IPS DF 6.9 (cell line): Measurements from ENCODE around the gene FGD2.
A peak's percentile ranks its signal among the peaks of the same experiment; 100 is the strongest.

ENCODE experiments used
- DNase-seq: peaks from one replicate; pipeline ENCODE4 v3.0.0-alpha.2; 2013; ENCODE audit warnings: low read depth, low spot score
- H3K27ac ChIP-seq: one replicate; pipeline ENCODE4 v1.5.1; 2013; ENCODE audit warnings: low read length, control low read depth
- H3K27me3 ChIP-seq: 2 replicates; pipeline ENCODE4 v1.6.1; 2013; ENCODE audit warnings: mild to moderate bottlenecking, low read length; ENCODE audit not compliant: control insufficient read depth, insufficient read depth
- H3K36me3 ChIP-seq: 2 replicates; pipeline ENCODE4 v1.6.1; 2013; ENCODE audit warnings: low read length; ENCODE audit not compliant: control insufficient read depth, insufficient read depth
- H3K4me1 ChIP-seq: 2 replicates; pipeline ENCODE4 v1.6.1; 2013; ENCODE audit warnings: low read length; ENCODE audit not compliant: control insufficient read depth, insufficient read depth
- H3K4me3 ChIP-seq: 2 replicates; pipeline ENCODE4 v1.5.1; 2013; ENCODE audit warnings: mild to moderate bottlenecking, low read length
- H3K9me3 ChIP-seq: 2 replicates; pipeline ENCODE4 v1.6.1; 2013; ENCODE audit warnings: low read length, inconsistent platforms; ENCODE audit not compliant: control insufficient read depth, insufficient read depth
- WGBS: extraction: QIAGEN DNeasy Blood & Tissue Kit; methylation state at CpG from one replicate; pipeline ENCODE4 v1.1.7; 2013; ENCODE audit warnings: mixed read lengths, missing lambda C conversion rate; ENCODE audit not compliant: insufficient read length, insufficient coverage; 5-methylcytosine and 5-hydroxymethylcytosine counted together

The FGD2 gene

DNA sequence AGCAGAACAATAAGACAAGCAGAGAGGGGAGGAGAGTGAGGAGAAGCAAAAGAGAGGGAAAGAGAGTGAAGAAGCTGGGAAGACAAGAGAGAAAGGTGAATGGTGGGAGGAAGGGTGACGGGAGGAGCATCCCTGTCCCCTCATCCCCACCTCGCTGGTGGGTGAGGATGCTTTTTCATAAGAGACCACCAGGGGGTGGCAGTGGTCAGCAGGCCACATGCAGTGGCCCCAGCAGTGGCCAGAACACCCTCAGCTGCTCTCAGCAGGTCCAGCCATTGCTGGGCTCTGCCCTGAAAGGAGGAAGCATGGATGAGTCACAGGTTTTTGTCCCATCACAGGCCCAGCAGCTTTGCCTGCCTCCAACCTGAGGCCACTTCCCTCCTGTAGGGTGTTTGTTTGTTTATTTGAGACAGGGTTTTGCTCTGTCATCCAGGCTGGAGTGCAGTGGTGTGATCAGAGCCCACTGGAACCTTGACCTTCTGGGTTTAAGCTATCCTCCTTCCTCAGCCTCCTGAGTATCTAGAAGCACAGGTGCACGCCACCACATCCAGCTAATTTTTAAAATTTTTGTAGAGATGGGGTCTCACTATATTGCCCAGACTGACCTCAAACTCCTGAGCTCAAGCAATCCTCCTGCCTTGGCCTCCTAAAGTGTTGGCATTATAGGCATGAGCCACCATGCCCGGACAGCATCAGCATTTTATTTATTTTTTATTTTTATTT, 24.0 kb downstream of the FGD2 start:
- Histone ChIP-seq H3K27ac (no peak overlapping the region), H3K9me3 (no peaks in the 10 kb centered on the region), H3K4me3 (no peak overlapping the region), H3K4me1 (no peaks in the 10 kb centered on the region), H3K36me3 (no peaks in the 10 kb centered on the region), H3K27me3 (no peaks in the 10 kb centered on the region)
- peak; percentile 41 for DNase-seq
- no CpG with 5 or more reads among the region's 4 CpGs for WGBS

DNA sequence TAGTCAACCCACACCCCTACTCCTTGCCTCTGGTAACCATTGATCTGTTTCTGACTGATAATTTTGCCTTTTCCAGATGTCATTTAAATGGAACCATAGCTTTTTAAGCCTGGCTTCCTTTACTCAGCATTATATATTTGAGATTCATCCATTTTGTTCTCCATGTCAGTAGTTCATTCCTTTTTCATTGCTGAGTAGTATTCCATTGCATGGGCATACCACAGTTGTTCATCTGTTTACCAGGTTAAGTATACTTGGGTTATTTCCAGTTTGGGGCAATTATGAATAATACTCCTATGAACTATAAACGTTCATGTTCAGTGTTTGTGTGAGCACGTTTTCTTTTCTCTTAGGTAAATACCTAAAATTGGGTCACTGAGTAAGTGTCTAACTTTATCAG, 25.1 kb downstream of the FGD2 start:
- no CpG with 5 or more reads among the region's 2 CpGs for WGBS
- Histone ChIP-seq H3K4me3 (no peak overlapping the region), H3K27ac (no peak overlapping the region), H3K36me3 (no peaks in the 10 kb centered on the region), H3K9me3 (no peaks in the 10 kb centered on the region), H3K4me1 (no peaks in the 10 kb centered on the region), H3K27me3 (no peaks in the 10 kb centered on the region)
- DNase-seq: no peak

DNA sequence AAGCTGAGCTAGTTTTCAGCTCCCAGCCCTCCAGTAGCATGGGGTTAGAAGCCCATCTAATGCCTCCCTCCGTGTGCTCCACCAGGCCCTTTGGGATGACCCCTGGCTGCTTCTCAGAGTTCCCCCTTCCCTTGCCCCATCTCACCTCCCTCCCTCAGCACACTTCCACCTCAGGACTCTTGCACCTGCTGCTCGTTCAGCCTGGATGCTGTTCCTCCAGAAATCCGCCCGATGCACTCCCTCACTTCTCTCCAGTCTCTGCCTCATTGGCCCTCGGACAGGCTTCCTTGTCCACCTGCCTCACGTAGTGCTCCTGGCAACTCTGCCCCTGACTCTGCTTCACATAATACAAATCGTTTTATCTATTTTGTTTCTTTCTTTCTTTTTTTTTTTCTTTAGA, 26.8 kb downstream of the FGD2 start:
- no peak overlapping the region for H3K4me3 ChIP-seq
- H3K4me1 ChIP-seq: no peaks in the 10 kb centered on the region
- H3K9me3 ChIP-seq: no peaks in the 10 kb centered on the region
- H3K36me3 ChIP-seq: no peaks in the 10 kb centered on the region
- no peak for DNase-seq
- no CpG with 5 or more reads among the region's 7 CpGs for WGBS
- no peak overlapping the region for H3K27ac ChIP-seq
- H3K27me3 ChIP-seq: no peaks in the 10 kb centered on the region

DNA sequence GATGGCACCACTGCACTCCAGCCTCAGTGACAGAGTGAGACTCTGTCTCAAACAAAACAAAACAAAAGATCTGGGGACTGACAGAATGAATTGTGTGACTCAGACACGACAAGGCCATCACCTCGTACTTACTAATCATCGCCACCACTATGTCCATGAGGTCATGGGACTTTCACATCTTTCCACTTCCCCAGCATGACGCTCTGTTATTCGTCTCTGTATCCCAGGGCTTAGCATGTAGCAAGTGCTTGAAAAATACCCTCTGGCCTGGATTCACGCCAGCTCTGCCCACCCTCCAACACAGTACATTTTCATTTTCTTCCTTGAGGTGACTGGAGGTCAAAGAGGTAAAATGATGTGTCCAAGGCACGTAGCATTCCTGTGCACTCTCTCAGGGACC, 27.8 kb downstream of the FGD2 start:
- no peaks in the 10 kb centered on the region for H3K36me3 ChIP-seq
- H3K9me3 ChIP-seq: no peaks in the 10 kb centered on the region
- no peak overlapping the region for H3K27ac ChIP-seq
- H3K4me1 ChIP-seq: no peaks in the 10 kb centered on the region
- WGBS: no CpG with 5 or more reads among the region's 7 CpGs
- H3K4me3 ChIP-seq: no peak overlapping the region
- DNase-seq: no peak
- H3K27me3 ChIP-seq: no peaks in the 10 kb centered on the region

DNA sequence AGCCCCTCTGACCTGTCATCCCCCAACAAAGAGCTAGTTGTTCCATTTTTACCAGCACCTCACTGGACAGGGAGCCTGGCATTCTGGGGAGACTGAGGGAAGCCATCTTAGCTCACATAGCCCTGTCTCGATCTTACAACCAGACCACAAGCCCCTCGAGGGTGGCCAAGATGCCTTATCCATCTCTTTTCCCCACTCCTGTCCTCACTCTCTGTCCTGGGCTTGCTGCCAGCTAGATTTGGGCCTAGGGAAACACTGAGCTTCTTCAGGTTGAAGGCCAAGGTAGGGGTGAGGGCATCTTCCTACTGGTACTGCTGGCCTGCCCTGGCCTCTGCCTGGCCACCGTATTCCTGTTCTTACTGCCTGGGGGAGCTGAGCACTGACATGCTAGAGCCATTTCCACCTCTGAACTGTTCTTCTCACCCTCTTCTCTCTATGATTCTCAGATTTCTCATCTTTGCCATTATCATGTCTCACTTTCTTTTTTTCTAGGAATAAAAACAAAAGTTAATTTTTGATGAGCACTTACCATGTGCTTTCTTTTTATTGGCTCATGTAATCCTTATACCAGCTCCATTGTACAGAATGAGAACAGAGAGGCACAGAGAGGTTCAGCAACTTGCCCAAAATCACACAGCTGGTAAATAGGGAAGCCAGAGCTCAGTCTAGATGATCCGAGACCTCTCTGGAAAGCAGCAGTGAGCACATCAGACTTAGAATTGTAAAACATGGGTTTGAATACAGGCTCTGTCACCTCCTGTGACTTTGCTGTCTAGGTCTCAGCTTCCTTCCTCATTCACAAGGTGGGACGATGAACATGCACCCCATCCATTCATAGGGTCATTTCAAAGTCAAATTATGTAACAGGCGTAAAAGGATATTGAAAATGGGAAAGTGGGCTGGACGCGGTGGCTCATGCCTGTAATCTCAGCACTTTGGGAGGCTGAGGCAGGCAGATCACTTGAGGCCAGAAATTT, 28.7 kb downstream of the FGD2 start:
- DNase-seq: no peak
- no peaks in the 10 kb centered on the region for H3K27me3 ChIP-seq
- H3K27ac ChIP-seq: no peak overlapping the region
- H3K4me3 ChIP-seq: no peak overlapping the region
- no CpG with 5 or more reads among the region's 8 CpGs for WGBS
- H3K4me1 ChIP-seq: no peaks in the 10 kb centered on the region
- H3K9me3 ChIP-seq: no peaks in the 10 kb centered on the region
- H3K36me3 ChIP-seq: no peaks in the 10 kb centered on the region

DNA sequence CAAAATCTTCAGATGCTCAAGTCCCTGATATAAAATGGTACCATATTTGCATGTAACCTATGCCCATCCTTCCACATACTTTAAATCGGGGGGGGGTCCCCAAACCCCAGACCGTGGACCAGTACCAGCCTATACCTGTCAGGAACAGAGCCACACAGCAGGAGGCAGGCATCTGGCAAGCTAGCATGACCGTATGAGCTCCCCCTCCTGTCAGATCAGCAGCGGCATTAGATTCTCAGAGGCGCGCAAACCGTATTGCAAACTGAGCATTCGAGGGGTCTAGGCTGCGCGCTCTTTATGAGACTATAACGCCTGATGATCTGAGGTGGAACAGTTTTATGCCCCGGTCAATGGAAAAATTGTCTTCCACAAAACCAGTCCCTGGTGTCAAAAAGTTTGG, 30.7 kb downstream of the FGD2 start:
- no peaks in the 10 kb centered on the region for H3K27me3 ChIP-seq
- no peaks in the 10 kb centered on the region for H3K9me3 ChIP-seq
- H3K4me1 ChIP-seq: no peaks in the 10 kb centered on the region
- no peak overlapping the region for H3K4me3 ChIP-seq
- WGBS: no CpG with 5 or more reads among the region's 12 CpGs
- DNase-seq: no peak
- H3K27ac ChIP-seq: no peak overlapping the region
- no peaks in the 10 kb centered on the region for H3K36me3 ChIP-seq

DNA sequence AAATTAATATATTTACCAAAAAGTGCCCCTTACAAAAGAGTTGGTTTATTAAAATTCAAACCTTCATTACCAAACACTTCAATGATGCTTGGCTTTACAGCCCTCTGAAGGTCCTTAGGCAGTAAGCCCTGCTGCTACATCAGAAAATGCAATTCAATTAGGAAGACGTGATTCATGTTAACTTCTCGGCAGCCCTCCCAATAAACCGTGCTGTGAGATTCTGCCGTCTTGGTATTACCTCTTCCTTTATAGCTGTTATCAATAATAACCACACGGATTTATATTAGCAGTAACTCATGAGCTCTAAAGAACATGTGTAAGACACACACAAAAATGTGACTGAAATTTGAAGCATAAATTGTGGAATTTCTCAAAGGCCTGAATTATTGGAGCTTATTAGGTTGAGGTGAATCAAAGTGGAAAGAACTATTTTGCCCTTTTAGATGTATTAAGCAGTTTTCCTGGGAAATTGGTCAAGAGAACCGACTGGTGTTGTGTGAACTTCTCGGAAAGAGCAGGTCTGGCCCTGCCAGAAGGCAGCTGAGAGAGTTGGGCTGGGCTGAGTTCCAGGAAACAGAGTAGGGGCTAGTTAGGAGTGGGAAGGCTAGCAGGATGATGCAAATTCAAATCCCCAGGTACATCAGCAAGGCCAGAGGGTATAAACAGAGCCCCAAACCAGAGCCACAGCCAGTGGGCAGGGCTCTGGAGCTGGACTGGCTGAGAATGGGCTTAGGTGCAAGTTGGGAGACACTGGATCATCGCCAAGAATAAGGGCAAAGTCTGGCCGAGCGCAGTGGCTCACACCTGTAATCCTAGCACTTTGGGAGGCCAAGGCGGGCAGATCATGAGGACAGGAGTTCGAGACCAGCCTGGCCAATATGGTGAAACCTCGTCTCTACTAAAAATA, 33.1 kb downstream of the FGD2 start:
- H3K36me3 ChIP-seq: no peaks in the 10 kb centered on the region
- no peaks in the 10 kb centered on the region for H3K4me1 ChIP-seq
- no peak overlapping the region for H3K27ac ChIP-seq
- H3K9me3 ChIP-seq: no peaks in the 10 kb centered on the region
- H3K4me3 ChIP-seq: no peak overlapping the region
- no peak for DNase-seq
- WGBS: no CpG with 5 or more reads among the region's 13 CpGs
- no peaks in the 10 kb centered on the region for H3K27me3 ChIP-seq

DNA sequence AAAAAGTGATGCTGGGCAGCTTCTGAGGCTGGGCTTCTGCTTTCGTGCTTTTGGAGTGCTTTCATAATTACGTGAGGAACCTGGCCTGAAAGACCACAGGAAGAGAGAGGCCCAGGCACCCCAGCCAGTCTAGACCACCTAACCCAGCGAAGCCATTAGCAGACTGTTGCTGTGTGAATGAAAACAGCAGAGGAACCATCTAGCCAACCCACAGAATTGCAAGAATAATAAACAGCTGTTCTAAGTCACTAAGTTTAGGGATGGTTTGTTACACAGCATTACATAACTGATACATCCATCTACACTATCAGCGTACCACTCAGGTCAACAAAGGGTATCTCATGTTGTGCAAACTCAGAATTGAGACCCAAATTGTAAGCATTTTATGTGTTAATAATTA, 34.5 kb downstream of the FGD2 start:
- H3K9me3 ChIP-seq: no peaks in the 10 kb centered on the region
- WGBS: no CpG with 5 or more reads among the region's 4 CpGs
- no peak overlapping the region for H3K27ac ChIP-seq
- H3K4me3 ChIP-seq: no peak overlapping the region
- no peaks in the 10 kb centered on the region for H3K36me3 ChIP-seq
- no peaks in the 10 kb centered on the region for H3K27me3 ChIP-seq
- H3K4me1 ChIP-seq: no peaks in the 10 kb centered on the region
- no peak for DNase-seq

DNA sequence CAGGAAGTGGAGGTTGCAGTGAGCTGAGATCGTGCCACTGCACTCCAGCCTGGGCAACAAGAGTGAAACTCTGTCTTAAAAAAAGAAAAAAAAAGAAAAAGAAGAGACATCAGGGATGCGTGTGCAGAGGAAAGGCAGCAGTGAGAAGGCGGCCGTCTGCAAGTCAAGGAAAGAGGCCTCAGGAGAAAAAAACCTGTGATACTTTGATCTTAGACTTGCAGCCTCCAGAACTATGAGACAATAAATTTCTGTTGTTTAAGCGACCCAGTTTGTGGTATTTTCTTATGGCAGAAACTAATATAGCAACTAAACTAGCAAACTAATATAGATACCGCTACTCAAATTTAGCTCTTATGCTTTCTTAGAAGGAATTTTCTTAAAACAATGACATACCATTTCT, 36.1 kb downstream of the FGD2 start:
- Histone ChIP-seq H3K4me1 (no peaks in the 10 kb centered on the region), H3K9me3 (no peaks in the 10 kb centered on the region), H3K27me3 (no peaks in the 10 kb centered on the region), H3K4me3 (no peak overlapping the region), H3K36me3 (no peaks in the 10 kb centered on the region), H3K27ac (no peak overlapping the region)
- DNase-seq: no peak
- no CpG with 5 or more reads among the region's 6 CpGs for WGBS

DNA sequence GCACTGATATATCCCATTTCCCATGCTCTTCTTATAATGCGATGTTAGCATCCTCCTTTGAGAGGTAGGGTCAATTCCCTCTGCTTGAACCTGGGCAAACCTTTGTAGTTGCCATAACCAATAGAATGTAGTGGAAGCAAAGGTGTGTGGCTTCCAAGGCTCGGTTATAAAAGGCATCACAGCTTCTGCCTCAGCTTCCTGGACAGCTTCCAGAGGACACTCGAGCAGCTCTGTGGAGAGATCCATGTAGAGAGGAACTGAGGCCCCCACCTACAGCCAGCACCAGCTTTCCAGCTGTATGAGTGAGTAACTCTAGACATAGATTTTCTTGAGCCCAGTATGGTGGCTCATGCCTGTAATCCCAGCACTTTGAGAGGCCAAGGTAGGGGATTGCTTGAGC, 36.7 kb downstream of the FGD2 start:
- WGBS: no CpG with 5 or more reads among the region's 3 CpGs
- Histone ChIP-seq H3K4me1 (no peaks in the 10 kb centered on the region), H3K4me3 (no peak overlapping the region), H3K27me3 (no peaks in the 10 kb centered on the region), H3K9me3 (no peaks in the 10 kb centered on the region), H3K36me3 (no peaks in the 10 kb centered on the region), H3K27ac (no peak overlapping the region)
- DNase-seq: no peak
